ENCODE data around the gene RAB11A.

DNA sequence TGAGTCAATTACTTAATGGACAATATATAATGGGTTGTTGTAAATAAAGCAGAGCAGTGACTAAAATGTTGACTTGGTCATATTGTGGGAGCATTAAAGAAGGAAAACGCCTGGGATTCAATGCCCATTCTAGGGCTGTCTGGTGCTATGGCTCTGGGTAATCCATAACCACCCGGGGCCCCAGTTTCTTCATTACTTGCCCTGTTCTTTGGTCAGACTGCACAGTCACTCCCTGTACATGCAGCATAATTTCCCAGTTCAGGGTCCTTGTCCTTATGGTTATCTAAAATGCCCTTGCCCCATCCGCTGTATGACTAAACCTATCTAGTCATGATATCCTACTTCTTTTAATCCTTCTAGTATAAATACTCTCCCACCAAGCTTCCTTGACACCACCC is 49.7 kb upstream of the RAB11A start:
- TF ChIP-seq, protein P1, sequence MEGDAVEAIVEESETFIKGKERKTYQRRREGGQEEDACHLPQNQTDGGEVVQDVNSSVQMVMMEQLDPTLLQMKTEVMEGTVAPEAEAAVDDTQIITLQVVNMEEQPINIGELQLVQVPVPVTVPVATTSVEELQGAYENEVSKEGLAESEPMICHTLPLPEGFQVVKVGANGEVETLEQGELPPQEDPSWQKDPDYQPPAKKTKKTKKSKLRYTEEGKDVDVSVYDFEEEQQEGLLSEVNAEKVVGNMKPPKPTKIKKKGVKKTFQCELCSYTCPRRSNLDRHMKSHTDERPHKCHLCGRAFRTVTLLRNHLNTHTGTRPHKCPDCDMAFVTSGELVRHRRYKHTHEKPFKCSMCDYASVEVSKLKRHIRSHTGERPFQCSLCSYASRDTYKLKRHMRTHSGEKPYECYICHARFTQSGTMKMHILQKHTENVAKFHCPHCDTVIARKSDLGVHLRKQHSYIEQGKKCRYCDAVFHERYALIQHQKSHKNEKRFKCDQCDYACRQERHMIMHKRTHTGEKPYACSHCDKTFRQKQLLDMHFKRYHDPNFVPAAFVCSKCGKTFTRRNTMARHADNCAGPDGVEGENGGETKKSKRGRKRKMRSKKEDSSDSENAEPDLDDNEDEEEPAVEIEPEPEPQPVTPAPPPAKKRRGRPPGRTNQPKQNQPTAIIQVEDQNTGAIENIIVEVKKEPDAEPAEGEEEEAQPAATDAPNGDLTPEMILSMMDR (IDR thresholded peaks at IDR 0.05), result no peak
- TF ChIP-seq EZH2 (IDR thresholded peaks at IDR 0.05; ENCODE audit: borderline replicate concordance, insufficient read depth, low read depth, low read length, poor library complexity, severe bottlenecking), result no peak
